ENCODE measurements around the gene CDYL.
"Not testable (repeated sequence)": the region's sequence is repeated elsewhere in the genome, so short reads cannot be mapped to it uniquely, and the experiment has no call there.

CDYL gene

DNA sequence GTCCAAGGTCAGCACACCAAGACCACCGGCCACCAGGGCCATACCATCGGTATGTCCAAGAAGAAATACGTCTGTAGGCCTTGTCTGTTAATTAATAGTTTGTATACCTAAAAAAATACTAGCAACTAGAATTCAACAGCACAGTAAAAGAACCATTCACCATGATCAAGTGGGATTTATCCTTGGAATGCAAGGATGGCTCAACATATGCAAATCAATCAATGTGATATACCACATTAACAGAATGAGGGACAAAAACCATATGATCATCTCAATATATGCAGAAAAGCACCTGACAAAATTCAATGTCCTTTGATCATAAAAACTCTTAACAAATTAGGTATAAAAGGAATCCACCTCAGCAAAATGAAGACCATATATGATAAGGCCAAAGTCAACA is 203.2 kb downstream of the CDYL start:
- in situ Hi-C loops (cut with MboI; ENCODE audit: low sequenced_read_pairs) = no loop called here

DNA sequence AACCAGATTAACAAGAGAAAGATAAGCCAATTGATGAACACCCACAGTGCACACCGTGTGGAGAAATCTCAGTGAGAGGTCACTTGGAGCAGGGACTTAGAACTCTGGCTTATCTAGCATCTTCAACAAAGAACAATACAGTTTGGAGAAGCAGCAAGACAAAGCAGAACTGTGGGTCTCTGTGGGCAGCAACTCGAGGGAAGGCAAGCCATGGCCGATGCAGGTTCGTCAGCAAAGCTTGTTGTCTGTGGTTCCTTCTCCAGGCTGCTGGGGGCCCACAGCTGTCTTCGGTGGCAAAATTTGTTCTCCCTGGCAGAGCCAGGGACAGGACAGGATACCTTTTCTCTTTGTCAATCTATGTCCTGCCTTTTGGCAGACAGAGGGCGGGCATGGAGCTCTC is 205.6 kb downstream of the CDYL start:
- in situ Hi-C loops (cut with MboI; ENCODE audit: low sequenced_read_pairs) = no loop called here

DNA sequence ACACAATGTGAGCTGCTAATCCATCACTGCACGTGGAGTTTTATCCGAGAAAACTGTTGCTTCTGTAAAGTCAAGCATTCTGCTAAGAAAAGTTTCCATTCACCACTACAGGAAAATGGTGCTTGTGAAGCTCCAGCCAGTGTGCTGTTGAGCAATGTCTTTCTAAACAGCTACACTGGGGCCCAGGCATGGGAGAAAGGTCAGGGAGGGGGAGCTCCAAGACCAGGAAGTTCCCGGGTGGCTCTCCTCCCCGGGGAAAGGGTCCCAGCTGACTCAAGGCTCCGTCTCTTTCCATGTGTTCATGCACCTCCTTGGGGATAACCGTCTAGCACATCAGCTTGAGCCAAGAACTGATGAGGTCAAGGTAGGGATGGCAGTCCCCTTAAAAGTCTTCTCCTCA is 207.1 kb downstream of the CDYL start:
- in situ Hi-C loops (cut with MboI; ENCODE audit: low sequenced_read_pairs) = no loop called here

DNA sequence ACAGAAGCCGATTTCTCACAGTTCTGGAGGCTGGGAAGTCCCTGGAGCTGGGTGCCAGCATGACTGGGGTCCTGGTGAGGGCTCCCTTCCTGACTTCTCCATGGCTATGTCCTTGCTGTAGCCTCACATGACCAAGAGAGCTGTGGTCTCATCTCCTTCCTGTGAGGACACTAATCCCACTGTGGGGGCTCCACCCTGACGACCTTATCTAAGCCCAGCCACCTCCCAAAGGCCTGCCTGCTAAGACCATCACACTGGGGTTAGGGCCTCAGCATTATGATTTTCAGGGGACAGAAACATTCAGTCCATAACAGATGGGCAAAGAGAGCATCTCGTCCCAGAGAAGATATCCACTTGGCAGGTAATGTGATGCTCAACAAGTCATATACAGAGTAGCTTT is 210.8 kb downstream of the CDYL start:
- in situ Hi-C loops (cut with MboI; ENCODE audit: low sequenced_read_pairs) = no loop called here

DNA sequence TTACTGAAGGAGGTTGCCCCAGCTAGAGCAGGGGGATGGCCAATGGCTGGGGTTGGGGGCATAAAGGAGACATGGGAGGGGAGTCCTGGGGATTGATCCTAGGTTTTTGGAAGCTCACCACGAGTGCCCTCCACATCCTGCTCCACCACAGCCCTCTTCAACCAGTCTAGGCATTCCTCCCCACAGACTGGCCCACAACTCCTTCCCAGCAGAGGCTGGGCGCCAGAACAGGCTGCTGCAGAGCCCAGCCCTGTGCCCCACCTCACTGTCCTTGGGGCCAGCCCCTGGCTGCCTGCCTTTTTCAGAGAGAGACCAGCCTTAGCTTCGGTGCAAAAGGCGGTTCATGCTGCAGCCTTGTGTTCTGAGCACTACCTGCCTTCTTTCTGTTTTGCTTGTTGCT is 211.2 kb downstream of the CDYL start:
- in situ Hi-C loops (cut with MboI; ENCODE audit: low sequenced_read_pairs) = no loop called here

DNA sequence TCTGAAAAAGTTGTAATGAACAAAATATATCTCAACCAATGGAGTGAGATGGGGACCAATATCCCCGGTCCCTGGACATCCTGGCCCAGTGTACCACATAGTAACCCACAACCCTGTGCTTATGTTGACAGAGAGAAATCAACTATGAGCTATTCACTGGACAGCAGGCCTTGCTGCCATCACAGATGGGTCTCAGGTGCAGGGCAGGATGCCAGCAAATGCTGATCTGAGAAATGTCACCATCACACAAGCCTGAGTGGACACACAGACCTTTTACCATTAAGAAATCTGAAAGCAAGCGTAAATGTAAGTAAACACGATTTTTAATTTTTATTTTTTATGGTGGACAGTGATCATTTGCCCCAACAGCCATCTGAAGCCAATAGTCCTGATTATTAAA is 218.5 kb downstream of the CDYL start:
- in situ Hi-C loops (cut with MboI; ENCODE audit: low sequenced_read_pairs) = no loop called here

DNA sequence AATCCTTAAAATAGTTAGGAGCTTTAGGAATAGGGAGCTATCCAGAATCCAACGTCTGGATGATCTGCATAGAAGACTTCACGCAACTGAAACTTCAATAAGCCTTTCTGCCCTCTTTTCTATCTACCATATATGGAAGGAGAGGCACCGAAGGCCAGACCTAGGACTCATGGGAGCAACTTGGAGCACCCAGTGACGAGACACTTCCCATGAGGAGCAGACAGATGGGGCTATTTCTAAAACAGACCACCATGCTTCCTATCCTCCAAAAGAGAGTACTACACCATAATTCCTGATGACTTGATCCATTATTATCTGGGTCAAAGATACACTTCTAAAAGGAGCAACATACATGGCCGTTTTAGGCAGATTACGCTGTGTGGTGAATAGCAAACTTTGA is 221.7 kb downstream of the CDYL start:
- in situ Hi-C loops (cut with MboI; ENCODE audit: low sequenced_read_pairs) = no loop called here

DNA sequence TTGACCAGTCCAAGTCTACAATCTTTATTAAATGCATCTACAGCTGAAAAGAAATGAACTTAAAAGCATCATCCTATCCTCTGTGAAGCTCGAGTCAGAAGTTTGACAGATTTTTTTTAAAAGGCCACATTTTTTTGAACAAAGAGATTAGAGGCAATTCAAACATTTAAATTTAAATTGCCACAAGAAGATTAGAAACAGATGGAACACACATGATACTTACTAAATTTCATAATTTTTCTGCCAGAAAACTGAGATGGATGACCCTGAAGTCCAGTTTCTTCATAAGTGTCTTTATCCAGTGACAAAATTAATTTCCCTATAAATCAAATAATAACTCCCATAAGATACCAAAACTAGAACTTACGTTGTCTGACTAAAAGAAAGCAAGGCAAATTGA is 223.4 kb downstream of the CDYL start:
- in situ Hi-C loops (cut with MboI; ENCODE audit: low sequenced_read_pairs) = no loop called here

DNA sequence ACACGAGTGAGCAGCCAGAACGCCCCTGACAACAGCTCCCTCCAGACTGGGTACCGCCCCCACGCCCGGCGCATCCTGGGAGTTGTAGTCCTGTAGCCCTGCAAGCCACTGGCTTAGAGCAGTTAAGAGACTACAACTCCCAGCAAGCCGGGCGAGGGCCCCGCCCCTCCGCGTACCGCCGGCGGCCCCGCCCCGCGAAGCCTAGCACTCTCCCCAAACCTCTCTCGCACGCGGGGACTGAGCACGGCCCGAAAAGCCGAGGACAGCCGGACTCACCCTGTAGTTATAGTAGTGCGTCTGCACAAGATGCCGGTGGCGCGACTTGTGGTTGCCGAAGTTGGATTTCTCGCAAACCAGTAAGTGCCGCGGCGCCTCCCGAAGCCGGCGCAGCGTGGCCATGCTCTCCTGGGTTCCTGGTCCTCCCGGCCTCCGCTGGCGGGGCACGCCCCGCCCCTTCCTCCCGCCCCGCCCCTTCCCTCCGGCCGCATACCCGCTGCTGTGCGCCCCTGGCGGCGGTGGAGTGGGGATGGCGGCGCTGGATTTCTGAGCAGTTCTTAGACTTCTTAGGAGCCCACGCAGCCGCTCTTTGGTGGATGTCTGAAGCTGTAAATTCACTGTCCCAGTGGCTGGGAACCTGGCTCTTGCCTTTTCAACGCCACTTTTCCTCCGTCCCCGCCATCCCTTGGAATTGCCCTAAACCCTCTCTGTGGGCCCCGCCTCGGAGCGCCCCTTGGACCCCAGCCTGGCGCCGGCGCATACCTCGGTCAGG is 227.6 kb downstream of the CDYL start, which contains the start of gene RPP40:
Gene RPP40 (minus strand): TSS at position 434 of the 769 bp plus-strand sequence. CDS start 35 bp downstream, at position 399.
- in situ Hi-C loops (cut with MboI; ENCODE audit: low sequenced_read_pairs) = no loop called here

DNA sequence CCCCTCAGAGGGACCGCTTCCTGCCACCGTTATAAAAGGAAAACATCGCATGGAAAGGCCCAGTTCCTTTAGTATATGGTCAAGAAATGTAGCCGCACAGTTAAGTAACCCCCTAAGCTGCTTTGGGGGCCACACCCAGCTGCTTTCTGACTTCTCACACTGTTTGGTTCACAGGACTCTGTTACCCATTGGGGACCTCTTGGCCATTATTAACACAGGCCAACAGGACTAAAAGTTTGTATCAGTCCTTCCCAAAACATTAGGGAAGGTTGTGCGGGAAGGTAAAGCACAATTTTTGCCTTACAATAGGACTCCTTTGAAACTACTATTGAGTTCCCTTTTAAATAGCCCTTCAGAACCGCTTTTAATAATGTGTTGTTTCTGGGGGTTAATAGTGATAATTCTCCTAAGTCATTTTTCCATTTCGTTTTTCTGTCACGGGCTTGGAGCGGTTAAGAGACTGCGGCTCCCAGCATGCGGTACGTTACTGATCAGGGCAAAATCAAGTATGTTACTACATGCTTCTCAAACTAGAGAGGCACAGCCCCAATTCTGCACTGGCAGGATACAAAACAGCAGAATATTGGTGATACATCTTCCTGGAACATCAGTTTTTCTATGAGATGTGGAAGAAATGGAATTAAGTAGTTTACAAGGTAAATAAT is 228.3 kb downstream of the CDYL start:
- in situ Hi-C loops (cut with MboI; ENCODE audit: low sequenced_read_pairs) = no loop called here

DNA sequence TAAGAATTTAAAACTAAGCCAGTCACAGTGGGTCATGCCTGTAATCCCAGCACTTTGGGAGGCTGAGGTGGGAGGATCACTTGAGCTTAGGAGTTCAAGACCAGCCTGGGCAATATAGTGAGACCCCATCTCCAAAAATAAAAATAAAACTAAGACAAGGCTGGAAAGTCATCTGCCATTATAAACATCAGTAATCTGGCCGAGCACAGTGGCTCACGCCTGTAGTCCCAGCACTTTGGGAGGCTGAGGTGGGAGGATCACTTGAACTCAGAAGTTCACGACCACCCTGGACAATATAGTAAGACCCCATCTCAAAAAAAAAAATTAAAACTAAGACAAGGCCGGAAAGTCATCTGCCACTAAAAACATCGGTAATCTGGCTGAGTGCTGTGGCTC is 228.8 kb downstream of the CDYL start:
- in situ Hi-C loops (cut with MboI; ENCODE audit: low sequenced_read_pairs) = not testable (repeated sequence)

Data from hTERT RPE-1 (cell line).